Muscle of leg (tissue), 11 donors: ENCODE results near the gene LCN1. TPM values are rescaled to one million over a fixed set of nuclear protein-coding genes. Genes with fewer than 3 reads are reported as not detected.
A peak's percentile ranks its signal among the peaks of the same experiment; 100 is the strongest.

Experiments used
- DNase-seq: peaks from one replicate; pipeline ENCODE4 v3.0.0; 2013
- H3K27ac ChIP-seq: one replicate; pipeline ENCODE4 v1.5.1; 2013; ENCODE audit warnings: mild to moderate bottlenecking, low read length, control low read depth
- H3K27me3 ChIP-seq: one replicate; pipeline ENCODE4 v1.6.1; 2013; ENCODE audit warnings: low read length; ENCODE audit not compliant: control insufficient read depth, insufficient read depth
- H3K36me3 ChIP-seq: one replicate; pipeline ENCODE4 v1.6.1; 2013; ENCODE audit warnings: low read length; ENCODE audit not compliant: control insufficient read depth, insufficient read depth
- H3K4me1 ChIP-seq: one replicate; pipeline ENCODE4 v1.6.1; 2013; ENCODE audit warnings: low read length; ENCODE audit not compliant: control insufficient read depth, insufficient read depth
- H3K4me3 ChIP-seq: one replicate; pipeline ENCODE4 v1.5.1; 2013; ENCODE audit warnings: low read length, control low read depth
- H3K9me3 ChIP-seq: replicated peaks from 2 replicates; pipeline ENCODE4 v1.6.1; 2013; ENCODE audit warnings: low read depth, low read length; ENCODE audit not compliant: control insufficient read depth
- WGBS: methylation state at CpG from one replicate; pipeline ENCODE4 v1.1.5; 2013; ENCODE audit warnings: missing lambda C conversion rate; ENCODE audit not compliant: insufficient coverage; 5-methylcytosine and 5-hydroxymethylcytosine counted together
- polyA plus RNA-seq, 8 donors: library from polyadenylated mRNA; unstranded; fragments of 120-200 nt; gene quantifications; one replicate each; pipeline versions ENCODE4 v1.2.1 to v1.2.3, GENCODE V29; 2013; ENCODE audit warnings: inconsistent platforms in 1 of 8, low replicate concordance in 1 of 8; ENCODE audit not compliant: insufficient read length in 8 of 8, insufficient read depth in 1 of 8
- total RNA-seq: library from RNA; stranded (reverse); fragments of 120-200 nt; gene quantifications from one replicate; pipeline ENCODE4 v1.2.4, GENCODE V29; 2013

LCN1 gene
- total and polyA plus RNA-seq, 9 donors = 0.23 TPM; not detected in 8

GRCh38 chr9:135480071-135480939 lies 40.9 kb upstream of the LCN1 start:
- Histone ChIP-seq H3K9me3 (no peaks in the 10 kb centered on the region), H3K4me3 (peak overlapping the region; percentile 63), H3K36me3 (peaks cover 22% of the 10 kb centered on the region), H3K27ac (no peak overlapping the region), H3K4me1 (peaks cover 14% of the 10 kb centered on the region), H3K27me3 (no peaks in the 10 kb centered on the region)
- under 1% methylated on average over 72 of the region's 76 CpGs for whole genome bisulfite sequencing
- no peak for DNase-seq

- 7% methylated on average over 7 of the region's 11 CpGs for WGBS
- Histone ChIP-seq H3K27me3 (no peaks in the 10 kb centered on the region), H3K4me1 (peaks cover 14% of the 10 kb centered on the region), H3K36me3 (peaks cover 28% of the 10 kb centered on the region), H3K27ac (no peak overlapping the region), H3K4me3 (peak overlapping the region; percentile 63), H3K9me3 (no peaks in the 10 kb centered on the region)
- no peak for DNase-seq
Measured at GRCh38 chr9:135480940-135481310, 40.3 kb upstream of the LCN1 start.

DNA sequence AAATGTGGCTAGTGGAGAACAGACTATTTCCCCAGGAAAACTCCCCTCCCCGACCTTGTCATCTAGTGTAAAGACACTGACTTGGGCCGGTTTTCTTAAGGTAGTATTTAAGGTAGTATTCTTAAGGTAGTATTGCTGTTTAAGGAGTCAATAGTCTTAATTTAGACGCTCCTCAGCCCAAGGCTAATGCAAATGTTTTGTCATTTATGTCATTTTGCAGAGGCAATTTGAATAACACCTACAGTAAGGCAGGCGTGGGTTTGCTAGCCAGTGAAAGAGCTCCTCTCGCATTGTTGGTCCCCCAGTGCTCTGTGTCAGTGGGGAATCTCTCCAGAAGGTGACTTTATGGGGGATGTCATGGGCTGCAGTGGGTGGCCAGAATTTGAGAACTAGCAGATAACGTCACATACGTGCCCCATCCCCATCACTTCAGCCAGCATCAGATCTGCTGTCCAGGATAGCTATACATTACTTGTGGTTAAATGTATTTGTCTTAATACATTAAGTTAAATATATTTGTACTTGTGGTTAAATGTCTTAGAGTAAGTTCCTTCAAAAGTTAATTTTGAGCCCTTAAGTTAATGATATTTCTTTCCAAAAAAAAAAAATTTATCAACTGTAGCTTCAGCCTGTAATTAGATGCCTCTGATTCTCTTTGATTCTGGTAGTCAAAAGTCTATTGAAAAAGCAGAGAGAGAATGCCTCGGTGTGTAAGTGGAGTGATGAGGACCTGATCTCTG lies 39.1 kb upstream of the LCN1 start:
- H3K27ac ChIP-seq = no peak overlapping the region
- H3K4me1 ChIP-seq = peaks cover 14% of the 10 kb centered on the region
- WGBS = 69% methylated on average over 4 of the region's 8 CpGs
- H3K27me3 ChIP-seq = no peaks in the 10 kb centered on the region
- H3K9me3 ChIP-seq = no peaks in the 10 kb centered on the region
- no peak overlapping the region for H3K4me3 ChIP-seq
- no peak for DNase-seq
- H3K36me3 ChIP-seq = peaks cover 39% of the 10 kb centered on the region

GRCh38 chr9:135484460-135485277 lies 36.6 kb upstream of the LCN1 start:
- H3K36me3 ChIP-seq = peaks cover 47% of the 10 kb centered on the region
- H3K27me3 ChIP-seq = no peaks in the 10 kb centered on the region
- H3K4me1 ChIP-seq = peaks cover 10% of the 10 kb centered on the region
- no peaks in the 10 kb centered on the region for H3K9me3 ChIP-seq
- 94% methylated on average over 47 of the region's 47 CpGs for WGBS
- H3K4me3 ChIP-seq = no peak overlapping the region
- no peak for DNase-seq
- H3K27ac ChIP-seq = no peak overlapping the region

DNA sequence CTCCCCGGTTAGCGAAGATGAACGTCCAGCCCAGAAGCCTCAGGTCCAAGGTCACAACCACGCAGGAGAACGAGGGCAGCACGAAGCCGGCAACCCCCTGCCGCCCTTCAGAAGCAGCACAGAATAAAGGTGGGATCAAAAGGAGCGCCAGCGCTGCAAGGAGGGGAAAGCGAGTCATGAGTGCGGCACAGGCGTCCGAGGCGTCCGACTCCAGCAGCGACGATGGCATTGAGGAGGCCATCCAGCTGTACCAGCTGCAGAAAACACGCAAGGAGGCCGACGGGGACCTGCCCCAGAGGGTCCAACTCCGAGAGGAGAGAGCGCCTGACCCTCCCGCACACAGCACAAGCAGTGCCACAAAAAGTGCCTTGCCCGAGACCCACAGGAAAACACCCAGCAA lies 35.9 kb upstream of the LCN1 start:
- Histone ChIP-seq H3K9me3 (no peaks in the 10 kb centered on the region), H3K27ac (no peak overlapping the region), H3K27me3 (no peaks in the 10 kb centered on the region), H3K4me3 (no peak overlapping the region), H3K36me3 (peaks cover 47% of the 10 kb centered on the region), H3K4me1 (peaks cover 10% of the 10 kb centered on the region)
- 90% methylated on average over 24 of the region's 25 CpGs for WGBS
- DNase-seq = no peak

DNA sequence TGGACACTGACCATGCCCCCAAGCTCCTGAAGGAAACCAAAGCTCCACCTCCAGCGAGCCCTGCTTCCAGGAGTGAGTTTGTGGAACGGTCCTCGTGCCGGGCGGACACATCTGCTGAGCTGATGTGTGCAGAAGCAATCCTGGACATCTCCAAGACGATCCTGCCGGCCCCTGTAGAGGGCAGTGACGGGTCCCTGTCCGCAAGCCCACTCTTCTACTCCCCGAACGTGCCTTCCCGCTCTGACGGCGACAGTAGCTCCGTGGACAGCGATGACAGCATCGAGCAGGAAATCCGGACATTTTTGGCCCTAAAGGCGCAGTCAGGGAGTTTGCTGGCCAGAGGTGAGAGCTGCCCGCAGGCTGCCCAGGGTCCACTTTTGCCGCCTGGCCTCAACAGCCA lies 35.4 kb upstream of the LCN1 start:
- no peaks in the 10 kb centered on the region for H3K27me3 ChIP-seq
- no peak overlapping the region for H3K27ac ChIP-seq
- H3K4me1 ChIP-seq = peaks cover 6% of the 10 kb centered on the region
- no peak overlapping the region for H3K4me3 ChIP-seq
- no peaks in the 10 kb centered on the region for H3K9me3 ChIP-seq
- H3K36me3 ChIP-seq = peaks cover 47% of the 10 kb centered on the region
- DNase-seq = no peak
- WGBS = 92% methylated on average over 21 of the region's 21 CpGs

DNA sequence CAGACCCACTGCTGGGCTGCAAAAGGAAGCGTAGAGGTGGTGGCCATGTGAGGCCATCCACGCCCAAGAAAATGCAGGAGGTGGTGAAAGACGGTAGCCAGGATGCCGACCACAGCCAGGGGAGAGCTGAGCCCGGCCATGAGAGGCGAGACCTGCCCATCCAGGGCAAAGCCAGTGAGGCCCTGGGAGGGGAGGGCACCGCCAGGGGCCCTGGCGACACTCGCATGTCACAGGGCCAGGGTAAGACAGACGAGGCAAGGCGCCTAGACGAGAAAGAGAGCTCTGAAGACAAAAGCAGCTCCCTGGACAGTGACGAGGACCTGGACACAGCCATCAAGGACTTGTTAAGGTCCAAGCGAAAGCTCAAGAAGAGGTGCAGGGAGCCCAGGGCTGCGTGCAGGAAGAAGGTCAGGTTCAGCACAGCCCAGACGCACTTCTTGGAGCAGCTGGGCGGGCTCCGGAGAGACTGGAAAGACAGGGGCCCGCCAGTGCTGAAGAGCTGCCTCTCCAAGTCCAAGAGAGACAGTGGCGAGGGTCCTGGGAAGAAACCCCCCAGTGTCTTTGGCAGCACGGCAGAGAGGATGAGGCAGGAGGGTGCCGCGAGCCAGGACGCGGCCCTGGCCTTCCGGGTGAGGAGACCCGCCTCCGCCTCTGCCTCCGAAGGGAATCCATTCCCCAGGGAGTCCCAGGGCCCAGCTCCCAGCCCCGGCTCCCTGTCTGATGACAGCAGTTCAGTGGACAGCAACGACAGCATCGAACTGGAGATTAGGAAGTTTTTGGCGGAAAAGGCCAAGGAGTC lies 34.8 kb upstream of the LCN1 start:
- no peak overlapping the region for H3K4me3 ChIP-seq
- no peaks in the 10 kb centered on the region for H3K4me1 ChIP-seq
- WGBS = 88% methylated on average over 33 of the region's 33 CpGs
- no peak for DNase-seq
- H3K27me3 ChIP-seq = no peaks in the 10 kb centered on the region
- peaks cover 47% of the 10 kb centered on the region for H3K36me3 ChIP-seq
- H3K9me3 ChIP-seq = no peaks in the 10 kb centered on the region
- H3K27ac ChIP-seq = no peak overlapping the region

GRCh38 chr9:135487281-135488012 lies 33.8 kb upstream of the LCN1 start:
- H3K4me3 ChIP-seq = no peak overlapping the region
- DNase-seq = no peak
- H3K9me3 ChIP-seq = no peaks in the 10 kb centered on the region
- H3K4me1 ChIP-seq = no peaks in the 10 kb centered on the region
- WGBS = 91% methylated on average over 37 of the region's 40 CpGs
- H3K36me3 ChIP-seq = peaks cover 47% of the 10 kb centered on the region
- H3K27ac ChIP-seq = no peak overlapping the region
- H3K27me3 ChIP-seq = no peaks in the 10 kb centered on the region

- Histone ChIP-seq H3K4me1 (no peaks in the 10 kb centered on the region), H3K27me3 (no peaks in the 10 kb centered on the region), H3K4me3 (no peak overlapping the region), H3K27ac (no peak overlapping the region), H3K9me3 (no peaks in the 10 kb centered on the region), H3K36me3 (peaks cover 47% of the 10 kb centered on the region)
- WGBS = 92% methylated on average over 8 of the region's 18 CpGs
- DNase-seq = no peak
Measured at GRCh38 chr9:135488013-135488330, 33.3 kb upstream of the LCN1 start.
